NOMO-1 (cell line): ENCODE results near the gene FDX1.

Experiments used
- DNase-seq, 2 experiments: peaks; one replicate each; lab custom pipeline; 2025; ENCODE audit not compliant: unreplicated experiment in 2 of 2; lab: John Stamatoyannopoulos, UW

Gene FDX1

GRCh38 chr11:110431051-110431672, 1.4 kb downstream of the FDX1 start:
- DNase-seq = peak in 1 of 2 experiments; percentile 50

GRCh38 chr11:110431674-110432073, 1.9 kb downstream of the FDX1 start:
- no peak for DNase-seq

GRCh38 chr11:110432713-110433392, 3.1 kb downstream of the FDX1 start:
- DNase-seq = no peak

- peak in 1 of 2 experiments; percentile 66 for DNase-seq
Observed at GRCh38 chr11:110433393-110434333, 3.9 kb downstream of the FDX1 start.

- no peak for DNase-seq
Observed at GRCh38 chr11:110434952-110435779, 5.4 kb downstream of the FDX1 start.

GRCh38 chr11:110435780-110436717, 6.3 kb downstream of the FDX1 start:
- no peak for DNase-seq

DNA sequence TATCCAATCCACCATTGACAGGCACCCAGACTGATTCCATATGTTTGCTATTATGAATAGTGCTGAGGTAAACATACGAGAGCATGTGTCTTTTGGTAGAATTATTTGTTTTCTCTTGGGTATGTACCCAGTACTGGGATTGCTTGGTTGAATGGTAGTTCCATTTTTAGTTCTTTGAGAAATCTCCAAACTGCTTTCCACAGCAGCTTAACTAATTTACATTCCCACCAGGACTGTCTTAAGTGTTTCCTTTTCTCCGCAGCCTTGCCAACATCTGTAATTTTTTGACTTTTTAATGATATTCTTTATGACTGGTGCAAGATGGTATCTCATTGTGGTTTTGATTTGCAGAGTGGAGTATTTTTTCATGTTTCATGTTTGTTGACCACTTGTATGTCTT, 8.3 kb downstream of the FDX1 start:
- DNase-seq = no peak

DNA sequence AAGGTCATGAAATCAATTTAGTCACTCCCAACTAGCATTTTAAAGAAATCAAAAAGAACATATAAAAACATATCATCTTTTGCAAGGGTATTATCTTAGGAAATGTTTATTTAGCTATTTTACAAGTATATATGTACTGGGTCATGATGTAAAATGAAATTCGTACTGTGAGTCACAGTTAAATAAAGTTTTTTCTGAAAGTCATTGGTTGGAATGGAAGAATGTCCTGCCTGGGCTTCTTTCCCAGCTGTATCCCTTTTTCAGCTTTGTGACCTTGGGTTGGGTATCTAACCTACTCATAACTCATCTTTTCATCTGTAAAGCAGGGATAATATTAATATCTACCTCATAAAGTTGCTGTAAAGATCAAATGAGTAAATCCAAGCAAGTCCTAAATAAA, 15.7 kb downstream of the FDX1 start:
- no peak for DNase-seq

- DNase-seq = no peak
Observed at GRCh38 chr11:110446061-110446460, 16.3 kb downstream of the FDX1 start.

GRCh38 chr11:110446594-110446993, 16.8 kb downstream of the FDX1 start:
- no peak for DNase-seq

GRCh38 chr11:110447343-110447742, 17.6 kb downstream of the FDX1 start:
- DNase-seq = no peak

DNA sequence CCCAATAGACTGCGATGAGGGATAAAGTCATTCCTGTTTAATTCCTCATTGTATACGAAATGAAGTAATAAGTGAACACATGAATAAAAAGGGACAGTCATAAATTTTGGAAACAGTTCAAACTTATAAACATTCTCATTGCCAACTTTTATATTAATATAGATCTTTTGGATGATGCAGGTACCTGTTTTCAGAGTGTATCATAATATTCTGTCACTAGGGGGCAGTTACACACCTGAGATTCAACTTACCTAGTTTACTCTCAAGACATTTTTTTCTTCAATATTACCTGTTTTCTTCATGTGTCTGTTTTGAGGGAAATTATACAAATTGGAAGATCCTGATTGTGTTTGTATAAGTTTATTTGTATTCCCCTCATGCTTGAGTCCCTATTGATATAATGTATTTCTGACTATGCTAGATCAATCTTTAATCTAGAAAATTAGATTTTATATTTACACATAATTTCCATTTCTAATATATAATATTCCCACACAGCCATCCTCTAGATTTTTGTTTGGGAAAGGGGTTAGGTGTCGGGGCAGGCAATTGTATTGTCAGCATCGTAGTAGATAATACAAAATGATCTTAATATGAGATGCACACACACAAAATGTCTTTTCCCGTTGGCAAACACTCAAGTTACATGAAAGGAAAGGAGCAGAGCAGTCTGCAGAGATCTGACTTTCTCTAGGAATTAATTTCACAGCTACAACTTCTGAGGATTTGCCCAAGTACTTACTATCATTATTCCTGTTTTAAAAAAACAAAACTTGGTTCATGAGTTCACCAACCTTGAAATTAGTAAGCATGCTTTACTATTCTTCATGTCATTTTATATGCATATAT, 18.4 kb downstream of the FDX1 start:
- DNase-seq = no peak

DNA sequence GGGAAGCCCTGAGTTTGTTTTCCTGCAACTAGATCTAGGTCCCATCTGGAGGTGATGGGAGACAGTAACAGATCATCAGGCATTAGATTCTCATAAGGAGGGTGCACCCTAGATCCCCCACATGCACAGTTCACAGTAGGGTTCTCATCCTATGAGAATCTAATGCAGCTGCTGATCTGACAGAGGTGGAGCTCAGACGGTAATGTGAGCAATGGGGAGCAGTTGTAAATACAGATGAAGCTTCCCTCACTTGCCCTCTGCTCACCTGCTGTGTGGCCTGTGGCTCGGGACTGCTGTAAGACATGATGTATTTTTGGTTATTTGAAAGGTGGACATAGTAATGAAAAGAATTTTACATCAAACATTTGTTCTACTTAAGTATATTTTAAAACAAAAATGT, 20.5 kb downstream of the FDX1 start:
- DNase-seq = no peak

GRCh38 chr11:110452720-110453119, 23.0 kb downstream of the FDX1 start:
- no peak for DNase-seq

- no peak for DNase-seq
Observed at GRCh38 chr11:110453684-110454354, 24.1 kb downstream of the FDX1 start.

DNA sequence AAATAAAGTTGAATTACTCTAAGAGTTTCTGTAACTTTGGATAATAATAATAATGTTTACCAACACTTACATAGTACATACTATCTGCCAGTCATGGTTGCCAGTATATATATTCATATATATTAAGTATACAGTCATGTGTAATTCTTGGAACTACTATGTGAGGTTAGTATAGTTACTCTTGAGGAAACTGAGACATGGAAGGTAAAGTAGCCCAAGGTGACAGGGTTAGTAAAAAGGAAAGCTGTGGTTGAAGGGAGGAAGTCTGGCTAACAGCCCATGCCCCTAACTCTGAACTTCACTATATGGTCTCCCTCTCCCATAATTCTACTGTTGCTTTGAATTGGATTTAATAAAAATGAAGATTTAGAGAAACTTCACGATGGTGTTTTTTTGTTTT, 24.9 kb downstream of the FDX1 start:
- no peak for DNase-seq

DNA sequence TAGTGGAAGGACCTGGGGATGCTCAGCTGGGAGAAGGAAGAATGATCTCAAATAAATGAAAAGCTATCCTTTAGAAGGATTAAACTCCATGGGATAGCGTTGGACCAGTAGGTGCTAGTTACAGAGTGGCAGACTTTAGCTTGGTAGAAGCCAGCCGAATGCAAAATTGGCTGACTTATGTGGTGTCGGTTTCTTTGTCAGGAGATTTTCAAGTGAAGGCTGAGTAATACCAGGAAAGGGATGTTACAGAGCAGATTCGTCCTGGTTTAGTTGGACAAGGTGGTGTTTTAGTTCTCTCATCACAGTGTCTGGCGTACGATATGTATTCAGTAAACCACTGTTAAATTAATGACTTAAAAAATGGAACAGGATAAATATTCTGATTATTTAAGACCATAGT, 26.0 kb downstream of the FDX1 start:
- DNase-seq = no peak

GRCh38 chr11:110463153-110463552, 33.4 kb downstream of the FDX1 start:
- DNase-seq = peak in 1 of 2 experiments; percentile 6
